GM21786 (cell line): ENCODE measurements around the gene THPO.

Experiments used
- ATAC-seq: cut with Tn5 transposase; IDR thresholded peaks from one replicate; pipeline ENCODE4 v1.9.1; 2021; ENCODE audit not compliant: unreplicated experiment

THPO gene

DNA sequence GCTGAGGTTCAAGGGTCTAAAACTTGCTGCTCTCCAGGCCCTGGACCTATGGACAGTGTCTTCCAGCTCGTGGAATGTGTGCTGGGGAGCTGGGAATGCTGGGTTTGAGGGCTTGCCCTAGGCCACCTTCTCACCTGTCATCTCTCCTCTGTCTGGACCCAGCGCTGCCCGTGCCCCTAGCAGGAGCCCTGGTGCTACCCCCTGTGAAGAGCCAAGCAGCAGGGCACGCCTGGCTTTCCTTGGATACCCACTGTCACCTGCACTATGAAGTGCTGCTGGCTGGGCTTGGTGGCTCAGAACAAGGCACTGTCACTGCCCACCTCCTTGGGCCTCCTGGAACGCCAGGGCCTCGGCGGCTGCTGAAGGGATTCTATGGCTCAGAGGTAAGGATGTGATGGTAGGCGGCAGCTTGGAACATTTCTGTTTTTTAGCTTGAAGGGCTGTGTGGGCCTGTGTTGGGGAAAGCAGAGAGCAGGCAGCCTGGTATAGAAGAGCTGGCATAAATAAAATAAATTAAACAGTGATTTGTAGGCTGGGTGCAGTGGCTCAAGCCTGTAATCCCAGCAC is 6.9 kb upstream of the THPO start:
- no peak for ATAC-seq

DNA sequence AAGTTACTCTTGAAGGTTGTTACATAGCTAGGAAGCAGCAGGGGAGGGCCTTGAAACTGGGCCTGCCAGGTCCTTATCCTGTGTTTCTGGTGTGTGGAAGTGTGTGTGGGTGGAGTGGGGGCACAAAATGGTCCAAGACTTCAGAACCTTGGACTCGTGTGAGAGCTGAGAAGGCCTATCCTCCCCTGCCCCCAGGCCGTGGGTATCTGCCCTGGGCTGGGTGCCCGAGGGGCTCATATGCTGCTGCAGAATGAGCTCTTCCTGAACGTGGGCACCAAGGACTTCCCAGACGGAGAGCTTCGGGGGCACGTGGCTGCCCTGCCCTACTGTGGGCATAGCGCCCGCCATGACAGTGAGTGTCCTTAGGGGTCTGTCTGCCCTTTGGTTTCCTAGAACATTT is 6.3 kb upstream of the THPO start:
- ATAC-seq: no peak

DNA sequence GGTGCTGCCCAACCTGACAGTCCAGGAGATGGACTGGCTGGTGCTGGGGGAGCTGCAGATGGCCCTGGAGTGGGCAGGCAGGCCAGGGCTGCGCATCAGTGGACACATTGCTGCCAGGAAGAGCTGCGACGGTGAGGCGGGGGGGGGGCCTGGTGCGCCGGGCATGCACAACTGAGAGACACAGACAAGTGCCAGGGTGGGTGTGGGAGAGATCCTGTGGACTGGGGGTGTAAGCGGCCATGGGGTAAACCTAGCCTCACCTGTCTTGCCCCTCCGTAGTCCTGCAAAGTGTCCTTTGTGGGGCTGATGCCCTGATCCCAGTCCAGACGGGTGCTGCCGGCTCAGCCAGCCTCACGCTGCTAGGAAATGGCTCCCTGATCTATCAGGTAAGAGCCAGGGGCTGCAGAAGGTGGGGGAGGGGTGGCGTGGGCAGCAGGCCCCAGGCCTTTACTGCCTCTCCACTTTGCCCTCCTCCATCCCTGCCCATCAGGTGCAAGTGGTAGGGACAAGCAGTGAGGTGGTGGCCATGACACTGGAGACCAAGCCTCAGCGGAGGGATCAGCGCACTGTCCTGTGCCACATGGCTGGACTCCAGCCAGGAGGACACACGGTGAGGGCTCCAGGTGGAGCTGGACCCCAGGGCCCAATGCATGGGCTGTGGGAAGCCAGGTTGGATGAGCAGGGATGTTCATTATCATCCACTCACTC is 5.2 kb upstream of the THPO start:
- ATAC-seq: no peak

DNA sequence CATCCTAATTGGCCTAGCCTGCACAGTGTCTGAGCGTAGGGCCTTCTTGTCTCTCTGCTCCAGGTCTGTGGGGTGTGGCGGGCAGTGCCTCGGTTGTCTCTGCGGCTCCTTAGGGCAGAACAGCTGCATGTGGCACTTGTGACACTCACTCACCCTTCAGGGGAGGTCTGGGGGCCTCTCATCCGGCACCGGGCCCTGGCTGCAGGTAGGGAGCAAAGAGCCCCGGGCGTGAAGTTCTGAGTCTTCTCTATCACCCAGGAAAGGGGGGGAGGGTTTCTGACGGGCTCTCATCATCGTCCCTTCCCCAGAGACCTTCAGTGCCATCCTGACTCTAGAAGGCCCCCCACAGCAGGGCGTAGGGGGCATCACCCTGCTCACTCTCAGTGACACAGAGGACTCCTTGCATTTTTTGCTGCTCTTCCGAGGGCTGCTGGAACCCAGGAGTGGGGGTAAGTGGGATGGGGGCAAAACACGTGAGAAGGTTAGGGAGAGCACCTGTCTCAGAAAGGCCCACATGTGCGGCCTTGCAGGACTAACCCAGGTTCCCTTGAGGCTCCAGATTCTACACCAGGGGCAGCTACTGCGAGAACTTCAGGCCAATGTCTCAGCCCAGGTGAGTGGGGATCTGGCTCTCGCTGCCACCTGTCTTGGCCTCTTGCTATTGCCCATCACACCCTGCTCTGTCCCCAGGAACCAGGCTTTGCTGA is 4.5 kb upstream of the THPO start:
- no peak for ATAC-seq

DNA sequence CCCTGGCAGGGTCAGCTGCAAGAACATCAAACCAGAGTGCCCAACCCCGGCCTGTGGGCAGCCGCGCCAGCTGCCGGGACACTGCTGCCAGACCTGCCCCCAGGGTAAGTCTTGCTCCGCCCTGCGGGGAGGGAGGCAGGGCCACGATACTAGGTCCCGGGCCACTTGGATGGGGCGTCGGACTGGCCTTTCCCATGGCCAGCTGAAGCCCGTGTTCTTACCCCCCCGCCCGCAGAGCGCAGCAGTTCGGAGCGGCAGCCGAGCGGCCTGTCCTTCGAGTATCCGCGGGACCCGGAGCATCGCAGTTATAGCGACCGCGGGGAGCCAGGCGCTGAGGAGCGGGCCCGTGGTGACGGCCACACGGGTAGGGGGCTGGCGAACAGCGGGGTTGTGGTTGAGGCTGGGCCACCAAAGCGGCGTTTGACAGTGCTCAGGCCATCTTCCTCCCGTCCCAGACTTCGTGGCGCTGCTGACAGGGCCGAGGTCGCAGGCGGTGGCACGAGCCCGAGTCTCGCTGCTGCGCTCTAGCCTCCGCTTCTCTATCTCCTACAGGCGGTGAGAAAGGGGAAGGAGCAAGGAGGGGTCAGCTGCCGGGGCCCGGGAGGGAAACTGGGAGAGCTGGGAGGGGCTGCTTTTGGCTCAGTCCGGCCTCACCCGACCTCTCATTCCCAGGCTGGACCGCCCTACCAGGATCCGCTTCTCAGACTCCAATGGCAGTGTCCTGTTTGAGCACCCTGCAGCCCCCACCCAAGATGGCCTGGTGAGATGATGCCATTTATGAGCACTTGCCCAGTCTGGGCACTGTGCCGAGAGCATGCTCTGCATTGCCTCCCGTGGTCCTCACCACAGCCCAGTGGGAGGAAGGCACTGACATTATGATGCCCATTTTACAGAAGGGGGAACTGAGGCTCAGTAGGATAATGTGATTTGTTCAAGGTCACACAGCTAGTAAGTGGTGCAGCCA is 3.5 kb upstream of the THPO start:
- no peak for ATAC-seq

DNA sequence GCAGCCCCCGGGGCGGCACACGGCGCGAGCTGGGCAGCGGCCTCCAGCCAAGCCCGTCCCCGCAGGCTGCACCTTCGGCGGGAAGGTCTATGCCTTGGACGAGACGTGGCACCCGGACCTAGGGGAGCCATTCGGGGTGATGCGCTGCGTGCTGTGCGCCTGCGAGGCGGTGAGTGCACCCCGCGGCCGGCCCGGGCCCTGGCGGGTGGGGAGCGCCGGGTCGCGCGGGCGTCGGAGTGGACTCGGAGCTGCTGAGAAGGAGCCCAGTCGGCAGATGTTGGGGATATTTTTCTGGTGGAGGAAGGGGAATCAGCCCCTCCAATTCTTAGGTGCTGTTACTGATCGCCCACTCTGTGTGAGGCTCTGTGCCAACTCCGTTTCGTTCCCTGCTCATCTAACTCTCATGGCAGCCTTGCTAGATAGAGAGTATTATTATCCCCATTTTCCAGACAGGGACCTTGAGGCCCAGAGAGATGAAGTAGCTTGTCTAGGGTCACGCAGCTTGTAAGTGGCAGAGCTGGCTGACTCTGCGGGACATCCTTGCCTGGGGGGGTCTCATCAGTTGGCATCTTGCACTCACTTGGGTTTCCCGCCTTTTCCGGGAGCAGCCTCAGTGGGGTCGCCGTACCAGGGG is 2.7 kb upstream of the THPO start:
- no peak for ATAC-seq

DNA sequence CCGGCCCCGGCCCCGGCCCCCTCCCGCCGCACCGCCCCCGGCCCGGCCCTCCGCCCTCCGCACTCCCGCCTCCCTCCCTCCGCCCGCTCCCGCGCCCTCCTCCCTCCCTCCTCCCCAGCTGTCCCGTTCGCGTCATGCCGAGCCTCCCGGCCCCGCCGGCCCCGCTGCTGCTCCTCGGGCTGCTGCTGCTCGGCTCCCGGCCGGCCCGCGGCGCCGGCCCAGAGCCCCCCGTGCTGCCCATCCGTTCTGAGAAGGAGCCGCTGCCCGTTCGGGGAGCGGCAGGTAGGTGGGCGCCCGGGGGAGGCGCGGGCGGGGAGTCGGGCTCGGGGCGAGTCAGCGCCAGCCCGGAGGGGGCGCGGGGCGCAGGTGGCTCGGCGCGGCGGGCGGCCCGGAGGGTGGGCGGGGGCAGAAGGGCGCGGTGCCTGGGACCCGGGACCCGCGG is 2.2 kb upstream of the THPO start:
- ATAC-seq: no peak

DNA sequence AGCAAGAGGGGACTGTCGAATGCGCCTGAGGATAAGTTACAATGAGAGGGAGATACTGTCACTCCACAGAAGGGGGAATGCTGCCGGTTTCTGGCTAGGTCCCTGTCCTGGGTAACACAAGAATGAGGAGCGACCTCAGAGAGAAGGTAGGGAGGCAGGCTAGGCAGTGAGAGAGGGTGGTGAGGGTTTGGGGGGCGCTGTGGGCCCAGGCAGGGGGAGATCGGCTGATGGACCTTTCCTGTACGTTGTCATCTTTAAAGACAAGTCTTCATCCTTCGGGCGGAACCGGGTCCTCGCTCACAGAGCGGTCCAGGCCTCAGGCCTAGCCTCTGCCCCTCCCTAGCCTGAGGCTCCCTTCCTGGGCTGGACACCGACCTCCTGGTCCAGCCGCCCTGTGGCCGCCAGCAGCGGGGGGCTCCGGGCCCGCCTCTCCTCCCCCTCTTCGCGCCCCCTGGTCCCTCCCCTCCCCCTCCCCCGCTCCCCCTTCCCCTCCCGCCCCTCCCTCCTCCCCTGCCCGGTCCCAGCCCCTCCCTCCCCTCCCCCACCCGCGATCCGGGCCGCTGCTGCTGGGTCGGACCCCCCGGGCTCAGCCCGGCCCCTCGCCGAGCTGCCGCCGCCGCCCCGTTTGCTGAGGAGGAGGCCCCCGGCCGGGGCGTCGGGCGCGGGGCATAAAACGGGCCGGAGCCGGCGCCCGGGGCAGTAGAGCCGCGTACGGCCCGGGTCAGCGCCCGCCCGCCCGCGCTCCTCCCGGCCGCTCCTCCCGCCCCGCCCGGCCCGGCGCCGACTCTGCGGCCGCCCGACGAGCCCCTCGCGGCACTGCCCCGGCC is 1.6 kb upstream of the THPO start, which contains the start of gene CHRD:
TSS of gene CHRD (plus strand) at position 697 of the 827 bp plus-strand sequence. CDS start 265 bp downstream, outside the sequence.
- no peak for ATAC-seq

DNA sequence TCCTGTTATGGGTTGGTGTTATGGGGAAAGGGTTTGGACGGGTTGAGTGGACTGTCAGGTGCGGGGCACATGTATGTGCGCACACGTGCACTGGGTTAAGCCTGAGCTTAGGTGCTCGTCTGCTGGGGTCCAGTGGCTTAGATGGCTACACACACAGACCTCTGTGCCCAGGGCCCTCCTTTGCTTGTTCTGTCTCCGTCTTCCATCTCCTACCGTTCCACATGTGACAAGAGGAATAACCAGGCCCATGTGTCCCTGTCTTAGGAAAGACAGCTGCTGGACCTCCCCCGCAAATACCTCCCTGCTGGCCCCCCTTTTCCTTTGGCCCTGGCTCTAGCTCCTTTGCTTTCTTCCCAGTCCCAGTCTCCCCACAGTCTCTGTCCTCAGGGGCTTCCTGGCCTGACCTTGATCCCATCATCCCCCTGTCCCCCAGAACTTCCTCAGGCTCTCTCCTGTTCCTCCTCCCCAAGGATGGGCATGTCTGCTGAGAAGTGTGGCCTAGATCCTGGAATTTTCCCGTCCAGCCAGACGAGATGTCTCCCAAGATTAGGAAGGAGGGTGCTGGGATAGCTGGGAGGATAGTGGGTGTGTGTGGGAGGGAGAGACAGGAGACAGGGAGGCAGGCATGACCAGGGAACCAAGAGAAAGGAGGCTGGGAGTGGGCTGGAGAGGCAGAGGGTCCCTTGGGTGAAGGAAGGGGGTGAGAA is 797 bp upstream of the THPO start:
- no peak for ATAC-seq

DNA sequence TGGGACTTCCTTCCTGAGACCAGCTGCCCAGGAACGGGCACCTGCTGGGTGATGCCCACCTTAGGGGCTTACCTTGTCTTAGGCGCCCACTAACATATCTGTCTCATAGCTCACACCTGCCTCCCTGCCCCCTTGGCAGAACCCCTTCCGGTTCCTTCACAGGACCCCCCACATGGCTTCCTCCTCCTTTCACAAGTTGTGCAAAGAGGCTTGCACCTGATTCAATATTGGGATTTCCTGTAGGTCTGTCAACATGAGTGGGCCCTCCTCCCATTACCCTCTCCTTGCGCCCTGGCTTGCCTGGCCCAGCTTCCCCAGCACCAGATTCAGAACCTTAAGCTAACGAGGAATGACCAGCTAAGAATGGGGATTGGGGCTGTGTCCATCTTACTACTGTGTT is 633 bp downstream of the THPO start:
- no peak for ATAC-seq

DNA sequence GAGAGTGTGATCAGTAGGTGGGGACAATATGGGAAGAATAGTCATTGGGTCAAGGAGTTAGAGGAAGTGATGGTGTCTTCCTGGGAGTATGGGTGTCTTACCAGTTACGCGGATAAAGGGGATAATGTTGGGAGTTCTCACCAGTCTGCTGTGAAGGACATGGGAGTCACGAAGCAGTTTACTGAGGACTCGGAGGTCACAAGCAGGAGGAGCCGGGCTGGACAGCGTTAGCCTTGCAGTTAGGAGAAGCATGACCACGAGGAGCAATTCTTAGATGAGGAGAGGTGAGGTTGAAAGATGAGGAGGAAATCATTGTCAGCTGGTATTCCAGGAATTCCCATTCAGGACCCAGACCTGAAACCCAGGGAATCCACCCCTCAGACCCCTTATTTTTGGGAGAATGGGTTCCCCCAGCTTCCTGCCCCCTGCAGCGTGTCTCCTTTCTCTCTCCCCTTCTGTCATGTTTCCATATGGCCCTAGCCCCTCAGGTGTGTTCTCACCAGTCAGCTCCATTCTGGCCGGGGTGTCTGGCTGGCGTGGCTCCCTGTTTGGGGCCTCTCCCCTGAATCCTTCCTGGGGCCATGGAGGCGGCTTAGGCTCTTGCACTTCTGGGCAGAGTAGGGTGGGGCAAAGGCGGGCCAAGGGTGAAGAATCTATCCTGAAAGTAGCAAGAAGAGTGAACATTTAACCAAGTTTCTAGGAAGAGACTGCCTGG is 2.1 kb downstream of the THPO start:
- ATAC-seq: no peak

DNA sequence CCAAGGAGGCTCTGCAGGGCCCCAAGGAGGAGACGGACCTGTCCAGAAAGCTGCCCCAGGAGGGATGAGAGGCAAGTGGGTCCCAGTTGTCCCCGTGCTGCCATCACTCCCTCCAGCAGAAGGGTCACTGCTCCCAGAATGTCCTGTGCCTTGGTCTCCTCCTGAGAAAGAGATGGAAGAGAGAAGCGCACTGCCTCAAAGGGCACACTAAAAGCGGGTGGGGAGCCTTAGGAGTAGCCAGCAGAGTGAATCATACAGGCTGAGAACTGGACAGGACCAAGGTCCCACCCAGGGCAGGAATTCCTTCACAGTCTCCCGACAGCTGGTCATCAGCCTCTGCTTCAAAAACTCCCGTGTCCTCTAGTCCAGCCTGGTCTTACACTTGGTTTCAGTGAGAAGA is 4.6 kb downstream of the THPO start:
- ATAC-seq: no peak

DNA sequence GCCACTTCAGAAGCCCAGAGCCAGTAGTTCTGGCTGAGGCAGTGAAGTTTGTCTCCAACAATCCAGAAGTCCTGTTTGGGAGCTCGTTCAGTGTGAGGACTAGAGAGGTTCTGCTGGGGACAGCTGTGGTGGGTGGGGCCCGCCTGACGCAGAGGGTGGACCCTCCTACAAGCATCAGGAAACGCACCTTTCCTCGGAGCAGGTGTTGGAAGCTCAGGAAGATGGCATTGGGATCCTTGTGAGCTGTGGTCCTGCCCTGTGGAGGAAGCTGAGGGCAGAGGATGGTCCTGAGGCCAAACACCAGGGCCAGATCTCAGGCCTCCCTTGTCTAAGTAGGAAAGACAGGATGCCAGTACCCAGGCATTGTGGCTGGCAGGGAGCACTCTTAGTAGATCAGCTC is 5.1 kb downstream of the THPO start:
- ATAC-seq: no peak

DNA sequence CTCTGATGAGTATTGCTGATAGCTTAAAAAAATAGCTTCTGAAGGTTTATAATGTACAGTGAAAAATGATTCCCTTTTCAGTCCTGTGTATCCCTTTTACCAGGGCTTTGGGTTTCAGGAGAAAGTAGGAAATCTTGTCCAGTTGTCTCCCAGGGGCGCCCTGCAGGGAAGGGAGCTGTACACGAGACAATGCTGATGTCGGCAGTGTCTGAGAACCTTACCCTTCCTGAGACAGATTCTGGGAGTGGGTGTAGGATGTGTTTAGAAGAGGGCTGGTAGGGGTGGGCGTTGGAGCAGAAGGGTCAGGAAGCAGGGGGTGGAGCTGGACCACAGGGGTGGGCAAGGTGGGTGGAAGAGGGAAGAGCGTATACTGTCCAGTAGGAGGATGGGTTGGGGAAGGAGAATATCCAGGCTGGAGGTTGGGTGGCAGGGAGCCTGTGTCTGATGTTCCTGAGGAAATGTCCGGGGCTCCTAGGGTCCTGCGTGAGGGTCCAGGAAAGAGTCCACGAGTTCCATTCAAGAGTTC is 5.6 kb downstream of the THPO start:
- no peak for ATAC-seq

DNA sequence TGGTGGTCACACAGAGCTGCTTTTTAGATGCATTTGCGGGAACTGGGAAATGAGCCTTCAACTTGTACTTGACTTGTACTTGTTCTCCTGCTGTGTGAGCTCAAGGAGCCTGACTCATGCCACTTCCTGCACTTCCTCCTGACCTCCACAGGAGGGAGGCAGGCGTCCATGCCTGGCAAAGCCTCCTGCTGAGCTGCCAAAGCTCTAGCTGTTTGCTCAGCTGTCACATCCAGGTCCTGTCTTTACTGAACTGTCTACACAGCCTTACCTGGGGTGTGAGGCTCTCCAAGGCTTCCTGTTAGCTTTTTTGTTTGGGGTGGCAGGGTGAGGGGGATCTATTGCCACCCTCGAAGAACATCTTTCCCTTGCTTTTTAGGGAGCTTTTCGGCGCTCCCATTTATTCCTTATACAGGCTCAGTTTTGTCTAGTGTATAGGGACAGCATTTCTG is 6.4 kb downstream of the THPO start:
- ATAC-seq: no peak

DNA sequence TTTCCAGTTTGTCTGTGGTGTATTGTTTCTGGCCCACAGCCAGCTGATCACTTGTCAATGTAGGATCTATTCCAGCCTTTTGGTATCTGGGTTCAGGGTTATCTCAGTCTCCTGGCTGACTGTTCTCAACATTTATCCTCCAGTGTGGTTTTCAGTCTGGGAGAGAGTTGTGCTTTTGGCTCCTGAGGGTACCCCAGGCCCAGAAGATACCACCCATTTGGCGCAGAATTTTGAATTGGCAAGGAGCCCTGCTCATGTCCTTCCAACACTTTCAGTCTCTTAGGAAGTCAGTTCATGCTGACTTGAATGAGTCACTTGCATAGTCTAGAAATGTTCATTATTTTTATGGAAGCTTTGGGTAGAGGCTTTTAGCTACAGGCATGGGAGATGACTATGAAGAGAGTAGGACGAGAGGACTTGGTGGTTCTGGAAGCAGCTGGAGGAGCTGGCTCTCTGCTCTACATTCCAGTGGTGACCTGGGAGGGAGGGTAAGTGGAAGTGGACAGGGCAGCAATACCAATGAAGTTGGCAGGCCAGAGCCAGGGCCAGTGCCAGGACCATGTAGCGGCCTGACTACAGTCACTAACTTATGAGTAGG is 9.3 kb downstream of the THPO start:
- no peak for ATAC-seq

DNA sequence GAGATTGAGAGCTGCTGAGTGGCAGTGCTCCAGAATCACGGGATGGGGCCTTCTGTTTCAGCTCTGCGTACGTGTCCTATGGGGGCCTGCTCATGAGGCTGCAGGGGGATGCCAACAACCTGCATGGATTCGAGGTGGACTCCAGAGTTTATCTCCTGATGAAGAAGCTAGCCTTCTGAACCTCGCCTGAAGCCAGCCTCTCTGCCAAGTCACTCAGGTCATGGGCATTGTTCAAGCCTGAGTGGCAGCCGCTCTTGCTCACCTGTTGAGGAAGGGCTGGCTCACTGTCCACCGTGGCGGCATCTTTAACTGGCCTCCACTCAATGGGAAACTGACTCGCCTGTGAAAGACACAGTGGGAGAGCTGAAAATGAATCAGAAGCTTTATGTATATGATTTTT is 9.9 kb downstream of the THPO start:
- no peak for ATAC-seq
